Measurements from ENCODE around the gene IRX4.
"Not testable (repeated sequence)": the region's sequence is repeated elsewhere in the genome, so short reads cannot be mapped to it uniquely, and the experiment has no call there.

IRX4 gene

GRCh38 chr5:1877103-1878049, 5.3 kb downstream of the IRX4 start:
- no peak for DNase-seq (ENCODE audit: low read depth)

- DNase-seq (ENCODE audit: low read depth): no peak
Observed at GRCh38 chr5:1876660-1877064, 6.1 kb downstream of the IRX4 start.

- DNase-seq (ENCODE audit: low read depth): no peak
Observed at GRCh38 chr5:1875843-1876659, 6.7 kb downstream of the IRX4 start.

- no peak for DNase-seq (ENCODE audit: low read depth)
Observed at GRCh38 chr5:1875281-1875842, 7.4 kb downstream of the IRX4 start.

GRCh38 chr5:1874771-1875220, 7.9 kb downstream of the IRX4 start:
- no peak for DNase-seq (ENCODE audit: low read depth)

GRCh38 chr5:1874348-1874747, 8.4 kb downstream of the IRX4 start:
- no peak for DNase-seq (ENCODE audit: low read depth)

- DNase-seq (ENCODE audit: low read depth): no peak
Observed at GRCh38 chr5:1873243-1873959, 9.3 kb downstream of the IRX4 start.

- DNase-seq (ENCODE audit: low read depth): no peak
Observed at GRCh38 chr5:1871441-1871840, 11.3 kb downstream of the IRX4 start.

GRCh38 chr5:1870435-1871272, 12.1 kb downstream of the IRX4 start:
- not testable (repeated sequence) for DNase-seq (ENCODE audit: low read depth)

GRCh38 chr5:1868886-1869475, 13.7 kb downstream of the IRX4 start:
- DNase-seq (ENCODE audit: low read depth): no peak

- DNase-seq (ENCODE audit: low read depth): no peak
Observed at GRCh38 chr5:1867815-1868143, 14.9 kb downstream of the IRX4 start.

- no peak for DNase-seq (ENCODE audit: low read depth)
Observed at GRCh38 chr5:1867114-1867814, 15.5 kb downstream of the IRX4 start.

- no peak for DNase-seq (ENCODE audit: low read depth)
Observed at GRCh38 chr5:1865948-1866347, 16.8 kb downstream of the IRX4 start.

- no peak for DNase-seq (ENCODE audit: low read depth)
Observed at GRCh38 chr5:1865486-1865885, 17.2 kb downstream of the IRX4 start.

- no peak for DNase-seq (ENCODE audit: low read depth)
Observed at GRCh38 chr5:1864896-1865440, 17.8 kb downstream of the IRX4 start.

GRCh38 chr5:1860949-1861348, 21.8 kb downstream of the IRX4 start:
- no peak for DNase-seq (ENCODE audit: low read depth)

GRCh38 chr5:1860021-1860610, 22.6 kb downstream of the IRX4 start:
- DNase-seq (ENCODE audit: low read depth): no peak

GRCh38 chr5:1859099-1859498, 23.6 kb downstream of the IRX4 start:
- DNase-seq (ENCODE audit: low read depth): no peak

- no peak for DNase-seq (ENCODE audit: low read depth)
Observed at GRCh38 chr5:1858436-1858835, 24.3 kb downstream of the IRX4 start.

GRCh38 chr5:1857256-1857600, 25.5 kb downstream of the IRX4 start:
- no peak for DNase-seq (ENCODE audit: low read depth)
